Activated CD4-positive, alpha-beta T cell treated with anti-CD3 and anti-CD28 coated beads for 24 hours (primary cell): ENCODE results near the gene PRR19.

Source experiments
- DNase-seq, 2 donors: peaks; one replicate each; pipeline ENCODE4 v3.0.0-alpha.2; 2020; ENCODE audit warnings: low read depth in 2 of 2

The PRR19 gene

DNA sequence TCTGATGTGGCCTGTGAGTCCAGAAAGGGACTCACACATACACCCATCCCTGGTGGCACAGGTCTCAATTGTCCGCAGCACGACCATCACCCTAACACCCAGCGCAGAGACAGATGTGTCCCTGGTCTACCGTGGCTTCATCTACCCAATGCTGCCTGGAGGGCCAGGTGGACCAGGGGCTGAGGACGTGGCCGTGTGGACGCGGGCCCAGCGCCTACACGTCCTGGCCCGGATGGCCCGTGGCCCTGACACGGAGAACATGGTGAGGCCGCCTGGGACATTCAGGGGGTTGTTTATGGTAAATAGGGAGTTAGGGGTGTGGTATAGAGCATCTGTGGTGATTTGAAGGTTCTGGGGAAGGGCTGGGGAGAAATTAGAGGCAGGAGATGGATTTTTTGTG is 46.3 kb downstream of the PRR19 start:
- no peak for DNase-seq

GRCh38 chr19:42349378-42350107 is 47.6 kb downstream of the PRR19 start:
- DNase-seq = no peak

DNA sequence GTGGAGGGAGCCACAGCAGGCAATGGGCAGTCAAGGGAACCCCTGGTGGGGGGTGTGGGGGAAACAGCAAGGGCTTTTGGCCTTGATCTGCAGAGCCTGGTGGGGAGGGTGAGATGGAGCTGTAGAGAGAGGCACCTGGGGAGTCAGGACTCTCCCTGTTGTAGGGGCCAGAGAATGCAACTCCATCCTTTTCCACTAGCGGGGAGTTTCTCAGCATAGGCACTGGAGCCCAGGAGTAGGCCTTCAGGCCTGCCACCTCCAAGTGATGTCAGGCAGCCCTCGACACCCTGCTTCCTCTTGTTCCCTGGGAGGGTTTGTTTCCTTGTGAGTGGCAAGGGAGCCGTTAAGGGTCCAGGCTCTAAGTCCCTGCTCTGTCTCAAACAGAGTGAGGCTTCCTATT is 48.5 kb downstream of the PRR19 start:
- no peak for DNase-seq

GRCh38 chr19:42351079-42351735 is 49.3 kb downstream of the PRR19 start:
- DNase-seq = no peak

DNA sequence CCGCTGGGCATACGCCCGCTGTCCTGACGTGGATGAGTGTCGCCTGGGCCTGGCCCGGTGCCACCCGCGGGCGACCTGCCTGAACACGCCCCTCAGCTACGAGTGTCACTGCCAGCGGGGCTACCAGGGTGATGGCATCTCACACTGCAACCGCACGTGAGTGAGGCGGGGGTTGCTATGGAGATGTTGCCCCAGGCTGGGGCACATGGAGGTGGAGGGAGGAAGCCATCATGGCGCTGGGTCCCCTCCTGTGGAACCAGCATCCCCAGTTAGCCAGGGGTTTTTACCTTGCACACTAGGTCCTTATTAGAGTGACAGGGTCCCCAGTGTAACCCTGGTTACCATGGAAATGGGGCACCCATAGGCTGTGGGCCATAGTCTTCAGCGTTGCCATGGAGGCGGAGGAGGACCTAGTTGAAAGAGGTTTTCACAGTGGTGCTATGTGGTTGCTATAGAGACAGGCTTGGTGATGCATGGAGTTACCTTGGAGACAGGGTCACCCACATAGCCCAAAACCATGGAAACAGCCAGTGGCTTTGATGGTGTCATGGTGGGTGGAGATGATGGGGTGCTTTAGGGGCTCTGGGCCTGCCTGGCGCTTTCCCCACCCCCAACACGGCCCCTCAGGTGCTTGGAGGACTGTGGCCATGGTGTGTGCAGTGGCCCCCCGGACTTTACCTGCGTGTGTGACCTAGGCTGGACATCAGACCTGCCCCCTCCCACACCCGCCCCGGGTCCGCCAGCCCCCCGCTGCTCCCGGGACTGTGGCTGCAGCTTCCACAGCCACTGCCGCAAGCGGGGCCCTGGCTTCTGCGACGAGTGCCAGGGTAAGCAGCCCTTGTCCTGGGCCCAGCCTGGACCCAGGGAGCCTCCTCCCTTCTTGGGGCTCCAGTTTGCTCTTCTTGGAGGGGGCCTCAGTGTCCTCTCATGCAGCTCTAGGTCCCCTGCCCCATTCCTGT is 50.6 kb downstream of the PRR19 start:
- no peak for DNase-seq

- no peak for DNase-seq
Measured at GRCh38 chr19:42353341-42354015, 51.5 kb downstream of the PRR19 start.

DNA sequence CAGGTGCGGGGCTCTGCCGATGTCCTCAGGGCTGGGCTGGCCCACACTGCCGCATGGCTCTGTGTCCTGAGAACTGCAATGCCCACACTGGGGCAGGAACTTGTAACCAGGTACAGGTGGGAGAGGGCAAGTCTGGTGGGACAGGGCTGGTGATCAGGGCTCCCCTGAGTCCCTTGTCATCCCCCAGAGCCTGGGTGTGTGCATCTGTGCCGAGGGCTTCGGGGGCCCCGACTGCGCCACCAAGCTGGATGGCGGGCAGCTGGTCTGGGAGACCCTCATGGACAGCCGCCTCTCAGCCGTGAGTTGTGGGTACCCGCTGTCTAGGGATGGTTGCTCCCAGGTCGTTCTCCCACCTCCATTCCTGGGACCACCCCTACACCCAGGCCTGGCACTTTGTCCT is 54.0 kb downstream of the PRR19 start:
- no peak for DNase-seq

DNA sequence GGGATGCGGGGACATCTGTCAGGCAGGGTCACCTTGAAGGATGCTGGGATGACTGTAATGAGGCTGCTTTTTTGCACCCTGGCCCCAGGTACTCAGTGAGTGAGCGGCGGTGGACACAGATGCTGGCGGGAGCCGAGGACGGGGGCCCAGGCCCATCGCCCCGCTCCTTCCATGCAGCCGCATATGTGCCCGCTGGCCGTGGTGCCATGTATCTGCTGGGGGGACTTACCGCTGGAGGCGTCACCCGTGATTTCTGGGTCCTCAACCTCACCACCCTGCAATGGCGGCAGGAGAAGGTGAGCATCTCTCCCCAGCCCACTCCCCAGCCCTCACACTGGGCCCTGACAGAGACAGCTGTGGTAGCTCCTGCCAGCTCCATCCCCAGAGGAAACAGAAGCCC is 54.8 kb downstream of the PRR19 start:
- DNase-seq = no peak

DNA sequence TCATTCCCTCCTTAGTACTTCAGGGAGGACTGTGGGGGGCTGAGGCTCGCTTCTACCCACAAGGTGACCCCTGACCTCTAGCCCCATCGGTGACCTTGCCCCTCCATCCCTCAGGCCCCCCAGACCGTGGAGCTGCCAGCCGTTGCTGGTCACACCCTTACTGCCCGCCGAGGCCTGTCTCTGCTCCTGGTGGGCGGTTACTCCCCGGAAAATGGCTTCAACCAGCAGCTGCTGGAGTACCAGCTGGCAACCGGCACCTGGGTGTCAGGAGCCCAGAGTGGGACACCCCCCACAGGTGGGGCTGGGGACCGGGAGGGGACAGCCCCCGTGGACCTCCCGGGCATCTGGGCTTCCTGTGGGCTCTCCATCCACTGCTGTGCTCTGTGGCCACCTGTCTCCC is 55.4 kb downstream of the PRR19 start:
- no peak for DNase-seq
